ENCODE data around the gene PSEN2.

GRCh38 chr1:226908913-226909312 is 38.5 kb downstream of the PSEN2 start:
- no peak for TF ChIP-seq CTCF (IDR thresholded peaks at IDR 0.05)
- no peak for TF ChIP-seq EZH2 (IDR thresholded peaks at IDR 0.05; ENCODE audit: borderline replicate concordance, insufficient read depth, low read depth, low read length, poor library complexity, severe bottlenecking)

Measured in B cell (primary cell).